ELR (cell line): Measurements from ENCODE around the gene KLK11.

Experiments
- DNase-seq: peaks from one replicate; pipeline ENCODE4 v3.0.0-alpha.2; 2015; ENCODE audit warnings: low read depth

The KLK11 gene

GRCh38 chr19:51027873-51028272 lies 1.5 kb upstream of the KLK11 start:
- DNase-seq = no peak

- DNase-seq = no peak
Measured at GRCh38 chr19:51027126-51027806, 850 bp upstream of the KLK11 start.

GRCh38 chr19:51025809-51026553 lies 435 bp downstream of the KLK11 start:
- DNase-seq = no peak

- DNase-seq = no peak
Measured at GRCh38 chr19:51025401-51025800, 1.0 kb downstream of the KLK11 start.

- DNase-seq = no peak
Measured at GRCh38 chr19:51024924-51025323, 1.5 kb downstream of the KLK11 start.

GRCh38 chr19:51023946-51024345 lies 2.5 kb downstream of the KLK11 start:
- no peak for DNase-seq

GRCh38 chr19:51022526-51022925 lies 3.9 kb downstream of the KLK11 start:
- no peak for DNase-seq

- peak; percentile 61 for DNase-seq
Measured at GRCh38 chr19:51020988-51021651, 5.3 kb downstream of the KLK11 start.

- no peak for DNase-seq
Measured at GRCh38 chr19:51019544-51019925, 6.9 kb downstream of the KLK11 start, which contains the start of gene KLK10. KLK10 (minus strand) TSS chr19:51019709; CDS start chr19:51019130, 579 bp downstream.

- no peak for DNase-seq
Measured at GRCh38 chr19:51018745-51019543, 7.5 kb downstream of the KLK11 start.

GRCh38 chr19:51016798-51017683 lies 9.4 kb downstream of the KLK11 start:
- DNase-seq = peak; percentile 41

- no peak for DNase-seq
Measured at GRCh38 chr19:51015691-51016267, 10.6 kb downstream of the KLK11 start.

GRCh38 chr19:51014242-51014641 lies 12.2 kb downstream of the KLK11 start:
- DNase-seq = no peak

GRCh38 chr19:51012661-51013190 lies 13.7 kb downstream of the KLK11 start:
- no peak for DNase-seq

GRCh38 chr19:51010066-51010795 lies 16.2 kb downstream of the KLK11 start:
- DNase-seq = no peak

GRCh38 chr19:51009061-51009891 lies 17.1 kb downstream of the KLK11 start:
- DNase-seq = no peak

GRCh38 chr19:51007488-51007887 lies 18.9 kb downstream of the KLK11 start:
- DNase-seq = no peak

GRCh38 chr19:51006406-51006805 lies 20.0 kb downstream of the KLK11 start:
- DNase-seq = no peak

GRCh38 chr19:51005248-51005647 lies 21.2 kb downstream of the KLK11 start:
- DNase-seq = no peak
